CD14-positive monocyte (primary cell): ENCODE data around the gene CTDSPL. TPM values are rescaled to one million over a fixed set of nuclear protein-coding genes. Genes with fewer than 3 reads are reported as not detected.
A peak's percentile ranks its signal among the peaks of the same experiment; 100 is the strongest.

ENCODE experiments used
- DNase-seq, 3 donors: peaks; one replicate each; pipeline ENCODE4 v3.0.0-alpha.2; 2011 to 2022
- H2AFZ ChIP-seq: 2 replicates; pipeline ENCODE4 v1.6.0; 2012; ENCODE audit warnings: mild to moderate bottlenecking, low read depth, low read length, inconsistent platforms; ENCODE audit not compliant: insufficient read depth, poor library complexity, severe bottlenecking
- H3K27ac ChIP-seq, 2 donors: 1 replicate in 1 of 2; 2 replicates in 1 of 2; pipeline ENCODE4 v1.5.1; 2012 to 2013; ENCODE audit warnings: low read length in 2 of 2, control low read depth in 1 of 2, inconsistent platforms in 1 of 2, low read depth in 1 of 2, mild to moderate bottlenecking in 1 of 2
- H3K27me3 ChIP-seq, 2 donors: one replicate each; pipeline versions ENCODE4 v1.6.0 to v1.6.1; 2011 to 2013; ENCODE audit warnings: low read length in 2 of 2; ENCODE audit not compliant: control insufficient read depth in 2 of 2, insufficient read depth in 2 of 2
- H3K36me3 ChIP-seq, 2 donors: replicated peaks in 1 of 2; 1 replicate in 1 of 2; 2 replicates in 1 of 2; pipeline versions ENCODE4 v1.5.1 to v1.6.1; 2012 to 2013; ENCODE audit warnings: low read length in 2 of 2, control low read depth in 1 of 2, inconsistent platforms in 1 of 2, mild to moderate bottlenecking in 1 of 2; ENCODE audit not compliant: insufficient read depth in 2 of 2, control insufficient read depth in 1 of 2
- H3K4me1 ChIP-seq, 2 donors: 1 replicate in 1 of 2; 2 replicates in 1 of 2; pipeline versions ENCODE4 v1.5.1 to v1.6.1; 2012 to 2013; ENCODE audit warnings: low read length in 2 of 2, control low read depth in 1 of 2, inconsistent platforms in 1 of 2, mild to moderate bottlenecking in 1 of 2, moderate library complexity in 1 of 2; ENCODE audit not compliant: insufficient read depth in 2 of 2, control insufficient read depth in 1 of 2
- H3K4me2 ChIP-seq: replicated peaks from 2 replicates; pipeline ENCODE3; 2012; ENCODE audit warnings: low read length, moderate library complexity, mild to moderate bottlenecking; ENCODE audit not compliant: poor library complexity, severe bottlenecking; ENCODE audit errors: extremely low read depth
- H3K4me3 ChIP-seq, 3 experiments: fragments of 200-600 bp in 1 of 3; sonication (generic) in 1 of 3; replicated peaks in 1 of 3; 1 replicate in 2 of 3; 2 replicates in 1 of 3; pipeline ENCODE4 v1.5.1; 2011 to 2013; ENCODE audit warnings: low read length in 3 of 3, mild to moderate bottlenecking in 3 of 3, control low read depth in 2 of 3, low read depth in 2 of 3, inconsistent platforms in 1 of 3, moderate library complexity in 1 of 3
- H3K79me2 ChIP-seq: 2 replicates; pipeline ENCODE4 v1.6.0; 2012; ENCODE audit warnings: mild to moderate bottlenecking, control low read depth, inconsistent platforms, low read length, moderate library complexity; ENCODE audit not compliant: insufficient read depth
- H3K9ac ChIP-seq: 2 replicates; pipeline ENCODE4 v1.6.0; 2017; ENCODE audit warnings: low read length, mild to moderate bottlenecking; ENCODE audit not compliant: insufficient read depth, poor library complexity, severe bottlenecking
- H3K9me3 ChIP-seq, 2 donors: replicated peaks in 1 of 2; 1 replicate in 1 of 2; 2 replicates in 1 of 2; pipeline versions ENCODE4 v1.5.1 to v1.6.1; 2012 to 2013; ENCODE audit warnings: low read length in 2 of 2, control low read depth in 1 of 2; ENCODE audit not compliant: control insufficient read depth in 1 of 2, insufficient read depth in 1 of 2
- H4K20me1 ChIP-seq: 2 replicates; pipeline ENCODE4 v1.6.0; 2012; ENCODE audit warnings: mild to moderate bottlenecking, low read length, control low read depth, moderate library complexity; ENCODE audit not compliant: insufficient read depth
- H3K27ac Mint-ChIP-seq, 7 donors: one replicate each; pipeline ENCODE4 v1.8.0; 2020; ENCODE audit warnings: mild to moderate bottlenecking in 7 of 7, mixed read lengths in 7 of 7, moderate library complexity in 6 of 7, inconsistent platforms in 2 of 7
- H3K27me3 Mint-ChIP-seq, 3 donors: one replicate each; pipeline ENCODE4 v1.8.0; 2021 to 2022; ENCODE audit warnings: low read depth in 3 of 3, mild to moderate bottlenecking in 3 of 3, mixed read lengths in 3 of 3, moderate library complexity in 3 of 3, inconsistent platforms in 1 of 3
- H3K36me3 Mint-ChIP-seq, 2 donors: one replicate each; pipeline ENCODE4 v1.8.0; 2020; ENCODE audit warnings: mixed read lengths in 2 of 2, inconsistent platforms in 1 of 2, mild to moderate bottlenecking in 1 of 2
- H3K4me1 Mint-ChIP-seq: one replicate; pipeline ENCODE4 v1.8.0; 2020; ENCODE audit warnings: mild to moderate bottlenecking, mixed read lengths
- H3K4me3 Mint-ChIP-seq, 2 donors: one replicate each; pipeline ENCODE4 v1.8.0; 2020; ENCODE audit warnings: mild to moderate bottlenecking in 2 of 2, mixed read lengths in 2 of 2, moderate library complexity in 1 of 2
- H3K9me3 Mint-ChIP-seq, 7 donors: one replicate each; pipeline ENCODE4 v1.8.0; 2020 to 2022; ENCODE audit warnings: mixed read lengths in 7 of 7, mild to moderate bottlenecking in 6 of 7, moderate library complexity in 6 of 7, inconsistent platforms in 2 of 7
- WGBS: methylation state at CpG from one replicate; pipeline ENCODE4 v1.1.5; 2013; ENCODE audit warnings: missing lambda C conversion rate; ENCODE audit not compliant: insufficient coverage; 5-methylcytosine and 5-hydroxymethylcytosine counted together
- intact Hi-C, 2 donors: fragments of 100-400 bp; cut with micrococcal nuclease; formaldehyde crosslinking; loops; one replicate each; pipeline versions ENCODE4 v1.15.0 to v1.15.1; 2023
- polyA plus RNA-seq, 3 donors: library from polyadenylated mRNA; depleted of rRNA in 1 of 3; unstranded in 2 of 3; stranded (reverse) in 1 of 3; fragments of 300-500 nt in 2 of 3; fragments of >200 nt in 1 of 3; fragmentation: Illumina TruSeq in 2 of 3; gene quantifications; 1 replicate in 2 of 3; 2 replicates in 1 of 3; pipeline ENCODE4 v1.2.3, GENCODE V29; 2012 to 2021
- TF ChIP-seq, protein P1 (sequence below): fragments of 200-600 bp; IDR thresholded peaks from one replicate; pipeline ENCODE4 v1.8.0; 2022; ENCODE audit warnings: antibody characterized with exemption, mild to moderate bottlenecking

CTDSPL gene
- polyA plus RNA-seq, 3 donors = 0.15 to 0.69 (median 0.33) TPM

- Histone ChIP-seq H3K9me3 (no peaks in the 10 kb centered on the region), H3K36me3 (no peaks in the 10 kb centered on the region), H3K4me1 (no peaks in the 10 kb centered on the region), H2AFZ (no peak overlapping the region), H3K27ac (no peak overlapping the region), H3K9ac (no peak overlapping the region), H3K4me3 (no peak overlapping the region), H3K27me3 (no peaks in the 10 kb centered on the region), H3K4me2 (no peak overlapping the region), H4K20me1 (no peaks in the 10 kb centered on the region), H3K79me2 (no peaks in the 10 kb centered on the region)
- peaks cover 0 to 3% (median 0%) of the 10 kb centered on the region in 3 donors for H3K27me3 Mint-ChIP-seq
- H3K36me3 Mint-ChIP-seq = no peaks in the 10 kb centered on the region
- peaks cover 0 to 5% (median 0%) of the 10 kb centered on the region in 7 donors for H3K9me3 Mint-ChIP-seq
- peak overlapping the region in 2 of 7 donors; percentile 62 to 73 for H3K27ac Mint-ChIP-seq
- intact Hi-C loops = no loop called here
- no peaks in the 10 kb centered on the region for H3K4me1 Mint-ChIP-seq
- TF ChIP-seq, protein P1, sequence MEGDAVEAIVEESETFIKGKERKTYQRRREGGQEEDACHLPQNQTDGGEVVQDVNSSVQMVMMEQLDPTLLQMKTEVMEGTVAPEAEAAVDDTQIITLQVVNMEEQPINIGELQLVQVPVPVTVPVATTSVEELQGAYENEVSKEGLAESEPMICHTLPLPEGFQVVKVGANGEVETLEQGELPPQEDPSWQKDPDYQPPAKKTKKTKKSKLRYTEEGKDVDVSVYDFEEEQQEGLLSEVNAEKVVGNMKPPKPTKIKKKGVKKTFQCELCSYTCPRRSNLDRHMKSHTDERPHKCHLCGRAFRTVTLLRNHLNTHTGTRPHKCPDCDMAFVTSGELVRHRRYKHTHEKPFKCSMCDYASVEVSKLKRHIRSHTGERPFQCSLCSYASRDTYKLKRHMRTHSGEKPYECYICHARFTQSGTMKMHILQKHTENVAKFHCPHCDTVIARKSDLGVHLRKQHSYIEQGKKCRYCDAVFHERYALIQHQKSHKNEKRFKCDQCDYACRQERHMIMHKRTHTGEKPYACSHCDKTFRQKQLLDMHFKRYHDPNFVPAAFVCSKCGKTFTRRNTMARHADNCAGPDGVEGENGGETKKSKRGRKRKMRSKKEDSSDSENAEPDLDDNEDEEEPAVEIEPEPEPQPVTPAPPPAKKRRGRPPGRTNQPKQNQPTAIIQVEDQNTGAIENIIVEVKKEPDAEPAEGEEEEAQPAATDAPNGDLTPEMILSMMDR = no peak
- WGBS = 100% methylated on average over 2 of the region's 6 CpGs
- H3K4me3 Mint-ChIP-seq = no peak overlapping the region
- no peak for DNase-seq
These were observed 28.1 kb upstream of the CTDSPL start for GRCh38 chr3:37833302-37834186.

DNA sequence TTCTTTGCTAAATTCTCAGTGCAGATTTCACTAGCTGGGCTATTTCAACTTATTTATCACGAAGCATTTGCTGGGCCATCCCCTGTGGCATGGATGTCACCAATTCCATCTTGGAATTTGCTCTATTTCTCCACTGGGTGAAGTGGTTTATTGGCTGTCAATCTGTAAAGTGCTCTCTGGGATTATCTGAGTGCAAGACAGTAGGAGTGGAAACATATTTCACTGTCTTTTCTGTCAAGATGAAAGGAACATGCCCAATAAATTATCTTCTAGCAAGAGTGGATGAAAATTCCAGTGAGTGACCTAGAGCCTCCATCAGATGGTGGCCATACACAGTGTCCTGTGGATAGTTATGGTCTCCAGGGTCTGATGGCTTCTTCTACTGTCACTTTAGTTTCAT lies 25.1 kb upstream of the CTDSPL start:
- H3K9me3 ChIP-seq = no peaks in the 10 kb centered on the region
- no peak overlapping the region for H3K9ac ChIP-seq
- H3K4me1 ChIP-seq = no peaks in the 10 kb centered on the region
- H3K27ac ChIP-seq = no peak overlapping the region
- no CpG with 5 or more reads among the region's 1 CpG for WGBS
- DNase-seq = no peak
- Mint-ChIP-seq H3K27ac (no peak overlapping the region), H3K4me3 (no peak overlapping the region), H3K27me3 (peaks cover 0 to 3% (median 2%) of the 10 kb centered on the region in 3 donors), H3K9me3 (no peaks in the 10 kb centered on the region), H3K36me3 (peaks cover 0 to 3% of the 10 kb centered on the region in 2 donors), H3K4me1 (no peaks in the 10 kb centered on the region)
- intact Hi-C loops = no loop called here
- no peaks in the 10 kb centered on the region for H3K79me2 ChIP-seq
- no peak overlapping the region for H3K4me2 ChIP-seq
- H3K36me3 ChIP-seq = no peaks in the 10 kb centered on the region
- no peaks in the 10 kb centered on the region for H4K20me1 ChIP-seq
- no peak overlapping the region for H3K4me3 ChIP-seq
- H3K27me3 ChIP-seq = no peaks in the 10 kb centered on the region
- no peak overlapping the region for H2AFZ ChIP-seq
- TF ChIP-seq, protein P1 = no peak
